ENCODE data around the gene PCBP4.
"Not testable (repeated sequence)": the region's sequence is repeated elsewhere in the genome, so short reads cannot be mapped to it uniquely, and the experiment has no call there.

The PCBP4 gene

DNA sequence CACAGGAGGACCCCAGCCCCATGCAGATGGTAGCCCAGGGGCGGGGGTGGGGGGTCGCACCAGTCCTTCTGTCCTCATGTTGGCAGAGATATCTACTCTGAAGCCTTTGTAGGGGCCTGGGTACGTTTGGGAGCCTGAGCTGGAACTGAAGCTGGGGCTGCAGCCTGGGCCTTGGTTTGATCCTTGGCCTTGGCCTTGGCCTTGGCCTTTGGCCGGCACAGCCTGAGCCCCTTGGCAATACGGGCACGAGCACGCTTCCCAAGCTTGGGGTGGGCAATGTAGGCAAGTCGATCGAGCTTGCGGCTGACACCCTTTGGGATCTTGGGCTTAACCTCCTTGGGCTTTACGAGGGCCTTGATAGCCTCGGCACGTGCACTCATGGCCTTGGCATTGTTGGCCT is 26.4 kb upstream of the PCBP4 start:
- DNase-seq: not testable (repeated sequence)

DNA sequence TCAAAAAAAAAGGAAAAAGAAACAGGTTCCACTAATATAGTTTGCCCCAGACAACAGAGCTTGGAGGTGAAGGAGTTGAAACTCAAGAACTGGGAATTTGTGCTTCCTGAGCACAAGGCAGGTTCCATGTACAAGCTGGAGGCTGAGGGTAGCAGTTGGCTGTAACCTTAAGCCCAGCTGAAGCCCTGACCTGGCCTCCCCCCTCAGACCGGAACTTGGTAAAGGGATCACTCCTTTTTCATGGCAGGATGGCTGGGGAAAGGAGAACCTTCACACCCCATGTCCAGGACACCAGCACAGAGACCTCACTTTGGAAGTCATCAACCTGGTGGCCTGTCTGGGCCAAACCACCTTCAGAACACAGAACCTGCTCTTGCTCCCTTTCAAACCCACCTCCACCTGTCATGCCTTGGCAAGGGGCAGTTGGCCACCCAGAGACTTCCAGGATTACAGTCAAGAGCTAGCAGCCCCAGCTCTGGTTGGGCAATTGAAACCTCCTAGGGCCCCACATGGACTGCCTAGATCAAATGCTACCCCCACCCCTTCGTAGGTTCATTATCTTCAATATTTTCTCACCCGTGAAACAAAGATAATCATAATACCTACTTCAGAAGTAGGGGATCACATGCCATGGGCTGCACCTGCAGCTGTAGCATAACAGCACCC is 24.9 kb upstream of the PCBP4 start:
- no peak for DNase-seq

- DNase-seq: not testable (repeated sequence)
These were observed 23.3 kb upstream of the PCBP4 start for GRCh38 chr3:51990501-51990971.

DNA sequence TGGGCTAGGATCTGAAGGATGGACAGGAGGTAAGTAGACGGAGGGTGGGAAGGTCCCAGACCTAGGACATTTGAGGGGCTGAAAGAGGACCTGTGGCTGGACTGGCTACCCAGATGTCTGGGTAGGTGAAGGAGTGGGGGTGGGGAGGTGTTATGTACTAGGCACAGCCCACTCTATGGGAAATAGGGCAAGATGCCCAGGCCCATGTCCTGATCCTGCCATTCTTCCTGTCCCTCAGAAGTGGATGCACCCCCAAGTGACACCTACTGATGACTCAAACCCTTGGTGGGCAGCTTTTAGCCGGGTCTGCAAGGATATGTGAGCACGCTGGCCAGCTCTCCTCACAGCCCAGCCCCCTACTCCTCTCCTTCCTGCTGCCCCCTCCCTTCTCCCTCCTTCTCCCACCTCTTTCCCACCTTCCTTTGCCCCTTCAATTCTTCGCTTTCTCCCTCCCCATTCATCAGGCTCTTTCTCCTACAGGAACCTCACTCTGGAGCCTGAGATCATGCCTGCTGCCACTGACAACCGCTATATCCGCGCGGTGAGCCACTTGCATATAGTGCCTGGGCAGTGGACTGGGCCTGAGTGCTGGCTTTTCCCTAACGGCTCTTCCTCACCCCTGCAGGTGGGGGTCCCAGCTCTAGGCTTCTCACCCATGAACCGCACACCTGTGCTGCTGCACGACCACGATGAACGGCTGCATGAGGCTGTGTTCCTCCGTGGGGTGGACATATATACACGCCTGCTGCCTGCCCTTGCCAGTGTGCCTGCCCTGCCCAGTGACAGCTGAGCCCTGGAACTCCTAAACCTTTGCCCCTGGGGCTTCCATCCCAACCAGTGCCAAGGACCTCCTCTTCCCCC is 21.3 kb upstream of the PCBP4 start:
- no peak for DNase-seq

- DNase-seq: no peak
These were observed 20.3 kb upstream of the PCBP4 start for GRCh38 chr3:51987568-51987967.

GRCh38 chr3:51986010-51986947 is 19.0 kb upstream of the PCBP4 start:
- DNase-seq: no peak

GRCh38 chr3:51985063-51985462 is 17.8 kb upstream of the PCBP4 start:
- DNase-seq: no peak

DNA sequence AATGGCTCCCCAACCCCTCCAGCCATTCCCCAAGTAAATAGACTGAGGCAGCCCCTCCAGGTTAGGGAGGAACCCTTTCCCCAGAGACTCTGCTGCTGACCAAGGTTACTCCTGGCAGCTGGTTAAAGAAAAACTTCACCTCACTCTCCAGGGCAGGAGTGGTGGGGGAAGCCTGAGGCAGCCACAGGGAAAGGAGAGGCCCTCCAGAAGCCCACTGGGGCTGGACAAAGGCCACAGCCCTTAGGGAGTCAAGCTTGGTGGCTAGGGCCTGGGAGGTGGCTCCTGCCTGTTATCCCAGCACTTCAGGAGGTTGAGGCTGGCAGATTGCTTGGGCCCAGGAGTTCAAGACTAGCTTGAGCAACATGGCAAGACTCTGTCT is 17.0 kb upstream of the PCBP4 start:
- no peak for DNase-seq

DNA sequence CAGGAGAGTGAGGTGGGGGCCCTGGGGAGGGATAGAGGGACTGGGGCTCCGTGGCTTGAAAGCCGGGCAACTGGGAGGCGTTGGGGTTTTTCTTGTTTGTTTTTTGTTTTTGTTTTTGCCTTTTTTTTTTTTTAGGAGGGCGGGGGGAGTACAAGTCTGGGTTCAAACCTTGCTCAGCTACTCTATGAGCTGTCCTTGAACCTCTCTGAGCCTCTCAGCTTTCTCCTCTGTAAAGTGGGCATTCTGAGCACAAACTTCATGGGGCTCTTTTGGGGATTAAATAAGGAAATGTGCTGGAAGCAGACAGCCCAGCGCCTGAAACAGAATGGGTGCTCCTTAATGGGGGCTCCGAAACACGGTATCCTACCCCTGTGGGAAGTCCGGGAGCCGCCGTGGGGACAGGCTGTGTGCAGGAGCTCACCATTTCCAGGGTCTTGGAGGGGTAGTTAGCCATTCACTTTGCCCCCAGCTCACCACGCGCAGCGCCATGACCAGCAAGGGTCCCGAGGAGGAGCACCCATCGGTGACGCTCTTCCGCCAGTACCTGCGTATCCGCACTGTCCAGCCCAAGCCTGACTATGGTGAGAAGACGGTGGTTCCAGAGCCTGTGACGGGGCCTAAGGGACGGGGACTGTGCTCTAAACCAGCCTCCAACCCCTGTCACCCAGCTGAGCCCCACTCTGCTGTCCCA is 16.5 kb upstream of the PCBP4 start:
- no peak for DNase-seq

DNA sequence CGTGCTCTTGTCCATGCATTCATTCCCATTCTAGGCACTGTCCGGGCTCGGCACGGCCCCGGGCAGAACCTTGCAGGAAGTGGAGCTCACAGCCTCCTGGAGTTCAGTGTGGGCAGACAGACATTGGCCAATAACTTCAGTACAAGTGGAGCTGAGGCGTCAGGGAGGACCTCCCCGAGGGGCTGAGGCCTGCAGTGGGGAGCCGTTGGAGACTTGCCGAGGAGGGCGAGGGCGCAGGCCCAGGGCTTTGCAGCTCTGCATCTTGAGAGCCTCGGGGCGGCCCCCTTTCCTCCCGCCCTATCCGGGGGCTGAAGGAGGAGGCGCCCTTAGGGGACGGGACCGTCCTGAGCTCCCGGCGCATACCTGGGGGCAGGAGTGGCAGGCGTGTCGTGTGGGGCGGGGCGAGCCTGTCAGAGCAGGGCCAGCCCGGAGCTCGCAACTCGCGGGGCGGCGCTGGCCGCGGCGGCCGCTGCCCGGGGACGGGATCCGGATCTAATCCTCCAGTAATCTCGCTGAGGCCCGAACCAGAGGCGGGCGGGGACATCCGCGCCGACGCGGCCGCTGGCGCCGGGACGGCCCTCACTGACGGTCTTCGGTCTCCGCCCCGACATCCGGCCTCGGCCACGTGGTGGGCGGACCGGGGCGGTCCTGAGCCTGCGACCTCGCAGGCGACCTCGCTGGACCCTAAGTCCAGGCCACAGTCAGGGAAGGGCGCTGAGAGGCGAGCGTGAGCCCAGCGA is 15.8 kb upstream of the PCBP4 start, which contains the start of gene ACY1:
ACY1 (plus strand) TSS at position 698 of the 740 bp plus-strand sequence. CDS start 530 bp downstream, outside the sequence.
- no peak for DNase-seq

DNA sequence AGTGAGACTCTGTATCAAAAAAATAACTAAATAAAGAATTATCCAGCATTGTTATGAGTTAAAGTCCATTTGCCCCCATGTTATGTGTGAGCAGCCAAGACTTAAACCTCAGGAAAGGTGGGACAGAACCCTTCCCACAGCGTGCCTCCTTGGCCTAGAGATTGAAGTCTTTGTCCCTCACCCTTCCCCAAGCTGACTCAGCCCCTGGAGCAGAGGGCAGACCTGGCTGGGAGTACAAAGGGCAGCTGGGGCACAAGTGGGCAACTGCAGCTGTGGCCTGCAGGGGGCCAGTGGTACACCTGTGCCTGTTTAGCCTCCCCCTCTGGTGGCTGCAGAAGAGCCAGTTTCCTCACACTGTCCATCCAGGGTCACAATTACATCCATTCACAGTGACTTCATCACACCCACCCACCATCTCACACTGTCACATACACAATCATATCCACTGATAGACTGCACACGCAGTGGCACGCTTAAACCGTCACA is 15.1 kb upstream of the PCBP4 start:
- no peak for DNase-seq

GRCh38 chr3:51980253-51980652 is 13.0 kb upstream of the PCBP4 start:
- no peak for DNase-seq

GRCh38 chr3:51978143-51978502 is 10.9 kb upstream of the PCBP4 start:
- DNase-seq: no peak

DNA sequence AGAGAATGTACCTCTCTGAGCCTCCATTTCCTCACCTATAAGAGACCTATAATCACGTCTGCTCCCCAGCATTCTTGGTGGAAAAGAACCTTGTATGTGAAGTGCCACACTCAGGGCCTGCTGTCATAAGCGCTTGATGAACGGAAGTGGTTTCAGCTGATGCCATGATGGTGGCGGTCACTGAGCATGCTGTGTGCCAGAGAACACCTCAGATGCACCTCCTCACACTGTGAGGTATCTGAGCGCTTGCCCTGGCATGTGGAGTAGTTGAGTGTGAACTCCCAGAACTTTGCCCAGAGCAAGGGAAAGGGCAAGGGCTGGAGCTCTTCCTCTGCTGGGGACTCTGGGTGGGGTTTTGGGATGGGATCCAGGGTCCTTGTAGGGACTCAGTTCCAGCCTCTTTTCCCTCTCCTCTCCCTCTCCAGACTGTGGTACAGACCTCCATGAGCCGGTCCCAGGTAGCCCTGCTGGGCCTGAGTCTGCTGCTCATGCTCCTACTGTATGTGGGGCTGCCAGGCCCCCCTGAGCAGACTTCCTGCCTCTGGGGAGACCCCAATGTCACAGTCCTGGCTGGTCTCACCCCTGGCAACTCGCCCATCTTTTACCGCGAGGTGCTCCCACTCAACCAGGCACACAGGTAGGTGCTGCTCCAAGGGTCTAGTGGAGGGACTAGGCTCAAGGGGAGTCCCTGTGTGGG is 10.3 kb upstream of the PCBP4 start:
- no peak for DNase-seq

- DNase-seq: no peak
These were observed 8.7 kb upstream of the PCBP4 start for GRCh38 chr3:51975852-51976549.

- no peak for DNase-seq
These were observed 8.0 kb upstream of the PCBP4 start, which contains the start of gene ABHD14A for GRCh38 chr3:51974963-51975851. Gene ABHD14A, plus strand, starts transcription at chr3:51975064. Its CDS starts 72 bp downstream, at chr3:51975136.

- no peak for DNase-seq
These were observed 7.2 kb upstream of the PCBP4 start for GRCh38 chr3:51974277-51974962.

GRCh38 chr3:51971350-51971749 is 4.1 kb upstream of the PCBP4 start:
- no peak for DNase-seq

Data from cortex of kidney (tissue), 1 donor.